BJ (cell line): ENCODE measurements around the gene PPP1R14C. TPM values are rescaled to one million over a fixed set of nuclear protein-coding genes. Genes with fewer than 3 reads are reported as not detected.
A peak's percentile ranks its signal among the peaks of the same experiment; 100 is the strongest.

ENCODE experiments used
- CTCF ChIA-PET: fragments of 350-600 bp; formaldehyde crosslinking; extraction: SDS; loops from one replicate; lab custom pipeline; 2021; ENCODE audit warnings: antibody characterized with exemption, inconsistent platforms; lab: Yijun Ruan, JAX
- POLR2A ChIA-PET: fragments of 300-600 bp; sonication (Branson Sonifier 250); formaldehyde crosslinking; extraction: SDS; loops from one replicate; lab custom pipeline; 2021; ENCODE audit warnings: antibody characterized with exemption; lab: Charles Lee
- DNase-seq: peaks from one replicate; pipeline ENCODE4 v3.0.0-alpha.2; 2011; ENCODE audit warnings: low read depth
- H3K27me3 ChIP-seq: 2 replicates; pipeline ENCODE4 v1.6.0; 2011; ENCODE audit warnings: low read length; ENCODE audit not compliant: control insufficient read depth, insufficient read depth
- H3K36me3 ChIP-seq: 2 replicates; pipeline ENCODE4 v1.5.1; 2011; ENCODE audit warnings: low read length; ENCODE audit not compliant: control insufficient read depth, insufficient read depth
- H3K4me3 ChIP-seq: 2 replicates; pipeline ENCODE4 v1.5.1; 2011; ENCODE audit warnings: low read depth, mild to moderate bottlenecking, control low read depth, low read length
- CTCF ChIP-seq: IDR thresholded peaks from 2 replicates; pipeline ENCODE4 v1.5.1; 2011; ENCODE audit warnings: low read depth, mild to moderate bottlenecking, control low read depth, inconsistent platforms, low read length, moderate library complexity; ENCODE audit not compliant: insufficient read depth
- polyA plus RNA-seq: library from polyadenylated mRNA; depleted of rRNA; stranded (reverse); fragments of >200 nt; gene quantifications from 2 replicates; pipeline ENCODE4 v1.2.3, GENCODE V29; 2011

The PPP1R14C gene
- polyA plus RNA-seq, 1 experiment, result 0.05 TPM

GRCh38 chr6:150142097-150142669 is 661 bp upstream of the PPP1R14C start:
- peak overlapping the region; percentile 44 for H3K4me3 ChIP-seq
- peaks cover 24% of the 10 kb centered on the region for H3K27me3 ChIP-seq
- TF ChIP-seq CTCF, result no peak
- ChIA-PET POLR2A (no interaction called here), CTCF (interaction anchor here (1.0 to 1.5 kb wide), 2 partner anchors 14 to 62 kb away, joined by 3 to 8 read pairs; no protein-coding TSS in a partner anchor)
- DNase-seq, result no peak
- no peaks in the 10 kb centered on the region for H3K36me3 ChIP-seq

- H3K27me3 ChIP-seq, result peaks cover 24% of the 10 kb centered on the region
- no peaks in the 10 kb centered on the region for H3K36me3 ChIP-seq
- TF ChIP-seq CTCF, result no peak
- ChIA-PET POLR2A (interaction anchor here (0.6 kb wide), 1 partner anchor 20 kb away, joined by 3 read pairs; no protein-coding TSS in a partner anchor), CTCF (interaction anchor here (0.9 to 1.9 kb wide), 3 partner anchors 9 to 193 kb away, joined by 3 to 5 read pairs (median 4); no protein-coding TSS in a partner anchor)
- no peak for DNase-seq
- peak overlapping the region; percentile 25 for H3K4me3 ChIP-seq
Observed at GRCh38 chr6:150143516-150144293, 861 bp downstream of the PPP1R14C start.

GRCh38 chr6:150144294-150144868 is 1.5 kb downstream of the PPP1R14C start:
- DNase-seq, result no peak
- CTCF ChIA-PET, result interaction anchor here (0.5 to 1.9 kb wide), 6 partner anchors 8 to 192 kb away, joined by 3 to 6 read pairs (median 4); no protein-coding TSS in a partner anchor
- Histone ChIP-seq H3K27me3 (peaks cover 26% of the 10 kb centered on the region), H3K4me3 (no peak overlapping the region), H3K36me3 (no peaks in the 10 kb centered on the region)
- TF ChIP-seq CTCF, result no peak
- POLR2A ChIA-PET, result no interaction called here

GRCh38 chr6:150145427-150145826 is 2.6 kb downstream of the PPP1R14C start:
- ChIA-PET CTCF (no interaction called here), POLR2A (no interaction called here)
- no peaks in the 10 kb centered on the region for H3K36me3 ChIP-seq
- no peak for DNase-seq
- peaks cover 29% of the 10 kb centered on the region for H3K27me3 ChIP-seq
- TF ChIP-seq CTCF, result no peak
- H3K4me3 ChIP-seq, result no peak overlapping the region

GRCh38 chr6:150145830-150146229 is 3.0 kb downstream of the PPP1R14C start:
- Histone ChIP-seq H3K4me3 (no peak overlapping the region), H3K36me3 (no peaks in the 10 kb centered on the region), H3K27me3 (peaks cover 31% of the 10 kb centered on the region)
- POLR2A ChIA-PET, result no interaction called here
- CTCF ChIA-PET, result no interaction called here
- no peak for TF ChIP-seq CTCF
- DNase-seq, result no peak
